ENCODE measurements around the gene TNFRSF8. TPM values are rescaled to one million over a fixed set of nuclear protein-coding genes. Genes with fewer than 3 reads are reported as not detected.
A peak's percentile ranks its signal among the peaks of the same experiment; 100 is the strongest.
"Not testable (repeated sequence)": the region's sequence is repeated elsewhere in the genome, so short reads cannot be mapped to it uniquely, and the experiment has no call there.

Gene TNFRSF8
- total RNA-seq, 1 experiment from 2014 or later: 13.4 TPM

GRCh38 chr1:12085643-12086260 is 22.6 kb downstream of the TNFRSF8 start:
- DNase-seq (ENCODE audit: low read depth): no peak

DNA sequence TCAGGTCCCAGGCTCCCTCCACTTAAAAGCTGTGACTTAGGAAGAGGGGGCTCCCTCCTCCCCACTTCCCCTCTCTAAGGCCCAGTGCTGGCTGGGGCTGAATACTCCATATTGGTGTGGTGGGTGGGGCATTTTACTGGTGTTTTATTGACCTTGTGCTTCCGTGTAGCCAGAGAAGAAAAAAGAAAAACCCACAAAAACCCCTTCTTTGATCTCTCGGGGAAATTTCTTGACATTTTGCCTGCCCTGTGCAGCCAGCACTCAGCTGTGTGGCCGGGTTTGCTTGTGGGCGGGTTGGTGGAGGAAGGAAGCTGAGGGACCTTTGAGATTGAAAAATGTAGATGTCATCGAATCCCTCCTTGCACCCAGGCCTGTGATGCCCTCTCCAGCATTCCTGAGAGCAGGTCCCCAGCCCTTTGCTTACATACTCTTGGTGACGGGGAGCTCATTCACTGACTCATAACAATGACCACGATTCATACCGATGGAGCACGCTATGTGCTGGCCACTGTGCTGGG is 24.8 kb downstream of the TNFRSF8 start:
- DNase-seq (ENCODE audit: low read depth): no peak

- DNase-seq (ENCODE audit: low read depth): no peak
Measured at GRCh38 chr1:12088607-12089006, 25.5 kb downstream of the TNFRSF8 start.

GRCh38 chr1:12090326-12090725 is 27.2 kb downstream of the TNFRSF8 start:
- DNase-seq (ENCODE audit: low read depth): no peak

DNA sequence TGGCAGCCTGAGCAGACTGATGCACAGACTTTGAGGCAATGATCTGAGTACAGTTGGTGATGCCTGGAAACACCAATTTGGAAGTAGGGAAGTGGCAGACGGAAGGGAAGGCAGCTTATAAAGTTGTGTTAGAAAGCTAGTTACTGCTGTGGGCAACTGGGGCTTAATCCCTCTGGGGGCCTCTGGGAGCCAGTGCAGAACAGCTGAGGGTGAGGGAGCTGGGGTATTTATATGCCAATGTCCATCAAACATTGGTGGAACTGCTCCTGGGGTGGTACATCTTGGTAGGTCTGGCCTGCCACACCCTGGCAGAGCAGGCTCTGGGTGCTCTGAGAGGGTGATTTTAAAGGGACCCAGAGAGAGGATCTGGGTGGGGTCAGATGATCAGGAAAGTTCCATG is 28.1 kb downstream of the TNFRSF8 start:
- DNase-seq (ENCODE audit: low read depth): no peak

DNA sequence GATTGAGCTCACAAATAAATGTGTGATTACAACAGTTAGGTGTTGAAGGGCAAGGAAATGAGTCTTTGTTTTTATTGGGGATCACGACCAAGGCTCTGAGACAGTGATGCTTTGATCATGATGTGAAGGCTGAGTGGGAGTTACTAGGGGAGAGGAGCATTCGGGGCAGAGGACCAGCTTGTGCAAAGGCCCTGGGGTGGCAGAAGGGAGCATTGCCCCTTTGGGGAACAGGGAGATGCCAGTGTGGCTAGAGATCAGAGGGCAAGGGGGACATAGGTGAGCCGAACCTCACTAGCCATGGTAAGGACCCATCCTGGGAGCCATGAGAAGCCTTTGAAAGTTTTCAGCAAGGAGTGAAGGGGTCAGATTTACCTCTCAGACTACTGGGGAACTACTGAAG is 31.1 kb downstream of the TNFRSF8 start:
- no peak for DNase-seq (ENCODE audit: low read depth)

DNA sequence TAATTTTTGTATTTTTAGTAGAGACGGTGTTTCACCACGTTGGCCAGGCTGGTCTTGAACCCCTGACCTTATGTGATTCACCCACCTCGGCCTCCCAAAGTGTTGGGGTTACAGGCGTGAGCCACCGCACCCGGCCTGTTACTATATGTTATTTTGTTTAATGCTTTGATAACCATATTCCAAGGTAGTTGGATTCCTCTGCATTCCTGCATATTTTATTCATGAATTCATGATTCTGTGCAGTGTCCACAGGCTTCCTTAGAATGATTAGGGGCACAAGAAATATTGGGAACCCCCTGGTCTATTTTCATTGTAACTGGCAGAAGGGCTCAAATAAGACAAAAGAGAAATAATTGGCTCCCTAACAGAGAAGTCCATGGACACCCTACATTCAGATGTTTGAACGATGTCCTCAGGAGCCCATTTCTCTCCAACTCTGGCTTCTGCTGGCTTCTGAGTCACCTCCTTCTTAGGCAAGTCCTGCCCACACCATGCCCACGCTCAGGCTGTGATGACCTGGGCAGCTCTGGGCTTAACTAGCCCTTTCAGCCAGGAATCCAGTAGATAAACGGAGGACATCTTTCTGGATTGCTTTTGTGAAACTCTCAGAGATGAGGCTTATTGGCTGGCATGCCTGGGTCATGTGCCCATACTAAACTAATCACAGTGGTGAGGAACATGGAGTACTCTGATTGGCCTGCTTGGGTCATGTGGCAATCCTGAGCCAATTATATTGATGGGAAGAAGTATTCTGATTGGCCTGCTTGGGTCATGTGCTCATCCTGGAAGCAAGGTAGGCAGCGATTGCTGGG is 32.6 kb downstream of the TNFRSF8 start:
- DNase-seq (ENCODE audit: low read depth): no peak

DNA sequence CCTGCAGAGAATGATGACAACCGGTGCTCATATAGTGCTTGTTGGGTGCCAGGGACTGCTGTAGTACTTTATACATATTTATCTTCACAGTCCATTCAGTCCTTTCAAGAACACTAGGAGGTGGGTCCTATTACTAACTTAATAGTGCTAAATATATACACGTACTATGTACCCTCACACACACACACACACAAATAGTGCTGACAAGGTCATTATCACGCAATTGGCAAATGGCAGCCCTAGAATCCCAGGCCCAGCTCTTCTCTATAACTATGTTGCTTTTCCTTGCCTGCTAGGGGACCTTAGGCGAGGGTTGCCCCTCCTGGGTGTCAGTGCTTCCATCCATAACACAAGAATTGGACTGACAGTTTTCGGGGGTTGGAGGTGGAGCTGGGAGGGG is 33.5 kb downstream of the TNFRSF8 start:
- no peak for DNase-seq (ENCODE audit: low read depth)

- no peak for DNase-seq (ENCODE audit: low read depth)
Measured at GRCh38 chr1:12097321-12097720, 34.2 kb downstream of the TNFRSF8 start.

DNA sequence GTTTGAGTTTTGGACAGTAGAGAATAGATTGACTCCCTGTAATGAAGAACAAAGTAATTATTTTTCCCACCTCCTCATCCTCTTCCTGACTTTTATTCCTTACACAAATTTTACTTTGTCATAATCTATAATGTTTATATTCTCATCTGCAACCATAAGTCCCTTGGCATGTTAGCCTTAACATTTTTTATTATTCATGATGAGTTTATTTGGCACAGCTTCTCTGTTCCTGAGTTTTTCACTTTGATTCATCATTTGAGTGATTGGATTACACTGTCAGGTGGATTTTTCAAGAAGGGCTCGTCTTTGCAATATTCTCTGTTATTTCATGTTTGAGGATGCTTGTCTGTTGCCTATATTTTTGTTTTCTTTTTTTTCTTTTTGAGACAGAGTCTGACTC is 35.7 kb downstream of the TNFRSF8 start:
- DNase-seq (ENCODE audit: low read depth): no peak

DNA sequence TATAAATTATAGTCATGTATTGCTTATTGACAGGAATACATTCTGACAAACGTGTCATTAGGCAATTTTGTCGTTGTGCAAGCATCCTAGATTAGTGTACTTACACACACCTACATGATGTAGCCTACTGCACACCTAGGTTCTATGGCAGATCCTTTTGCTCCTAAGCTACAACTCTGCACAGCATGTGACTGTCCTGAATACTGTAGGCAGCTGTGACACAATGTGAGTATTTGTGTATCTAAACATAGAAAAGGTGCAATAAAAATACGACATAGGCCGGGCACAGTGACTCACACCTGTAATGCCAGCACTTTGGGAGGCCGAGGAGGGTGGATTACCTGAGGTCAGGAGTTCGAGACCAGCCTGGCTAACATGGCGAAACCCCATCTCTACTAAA is 36.5 kb downstream of the TNFRSF8 start:
- no peak for DNase-seq (ENCODE audit: low read depth)

DNA sequence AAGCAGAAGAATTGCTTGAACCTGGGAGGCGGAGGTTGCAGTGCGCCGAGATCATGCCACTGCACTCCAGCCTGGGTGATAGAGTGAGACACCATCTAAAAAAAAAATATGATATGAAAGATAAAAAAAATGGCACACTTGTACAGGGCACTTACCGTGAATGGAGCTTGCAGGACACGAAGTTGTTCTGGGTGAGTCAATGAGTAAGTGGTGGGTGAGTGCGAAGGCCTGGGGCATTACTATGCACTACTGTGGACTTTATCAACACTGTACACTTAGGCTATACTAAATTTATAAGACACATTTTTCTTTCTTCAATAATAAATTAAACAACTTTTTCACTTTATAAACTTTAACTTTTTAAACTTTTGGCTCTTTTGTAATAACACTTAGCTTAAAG is 37.0 kb downstream of the TNFRSF8 start:
- peak; percentile 53 for DNase-seq (ENCODE audit: low read depth)

GRCh38 chr1:12101120-12101519 is 38.0 kb downstream of the TNFRSF8 start:
- DNase-seq (ENCODE audit: low read depth): not testable (repeated sequence)

DNA sequence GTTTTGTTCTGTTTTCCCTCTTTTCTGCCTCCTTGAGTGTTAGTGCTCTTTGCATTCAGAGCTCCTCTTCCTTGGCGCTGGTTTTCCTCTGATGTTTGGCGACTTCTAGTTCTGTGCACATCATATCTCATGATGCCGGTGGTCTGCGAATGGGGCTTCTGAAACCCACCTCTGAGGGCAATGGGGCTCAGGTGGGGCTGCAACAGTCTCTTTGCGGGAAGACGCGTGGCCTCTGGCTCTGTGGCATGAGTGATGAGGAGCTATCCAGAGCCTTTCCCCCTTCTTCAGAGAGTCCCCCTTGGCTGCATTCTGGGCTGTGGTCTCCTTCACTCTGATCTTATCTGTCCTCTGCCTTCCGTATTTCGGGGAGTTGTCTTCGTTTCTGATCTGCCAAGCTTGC is 39.0 kb downstream of the TNFRSF8 start:
- DNase-seq (ENCODE audit: low read depth): no peak

DNA sequence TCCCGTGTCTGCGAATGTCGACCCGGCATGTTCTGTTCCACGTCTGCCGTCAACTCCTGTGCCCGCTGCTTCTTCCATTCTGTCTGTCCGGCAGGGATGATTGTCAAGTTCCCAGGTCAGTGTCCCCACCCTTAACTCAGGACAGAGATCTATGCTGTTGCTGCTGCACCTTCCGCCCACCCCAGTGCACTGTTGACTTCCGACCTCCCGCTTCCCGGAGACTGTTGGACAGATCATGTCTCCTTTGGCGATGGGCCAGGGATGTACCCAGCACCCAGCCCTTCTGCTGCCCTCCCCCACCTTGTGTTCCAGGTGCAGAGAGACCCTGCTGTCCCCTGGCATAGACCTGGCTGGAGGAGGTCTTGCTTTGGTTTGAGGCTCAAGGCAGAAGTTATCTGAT is 41.3 kb downstream of the TNFRSF8 start:
- DNase-seq (ENCODE audit: low read depth): no peak

GRCh38 chr1:12106153-12106552 is 43.0 kb downstream of the TNFRSF8 start:
- no peak for DNase-seq (ENCODE audit: low read depth)

GRCh38 chr1:12106861-12107260 is 43.8 kb downstream of the TNFRSF8 start:
- peak; percentile 30 for DNase-seq (ENCODE audit: low read depth)

- no peak for DNase-seq (ENCODE audit: low read depth)
Measured at GRCh38 chr1:12107718-12108117, 44.6 kb downstream of the TNFRSF8 start.

- no peak for DNase-seq (ENCODE audit: low read depth)
Measured at GRCh38 chr1:12109901-12110300, 46.8 kb downstream of the TNFRSF8 start.

DNA sequence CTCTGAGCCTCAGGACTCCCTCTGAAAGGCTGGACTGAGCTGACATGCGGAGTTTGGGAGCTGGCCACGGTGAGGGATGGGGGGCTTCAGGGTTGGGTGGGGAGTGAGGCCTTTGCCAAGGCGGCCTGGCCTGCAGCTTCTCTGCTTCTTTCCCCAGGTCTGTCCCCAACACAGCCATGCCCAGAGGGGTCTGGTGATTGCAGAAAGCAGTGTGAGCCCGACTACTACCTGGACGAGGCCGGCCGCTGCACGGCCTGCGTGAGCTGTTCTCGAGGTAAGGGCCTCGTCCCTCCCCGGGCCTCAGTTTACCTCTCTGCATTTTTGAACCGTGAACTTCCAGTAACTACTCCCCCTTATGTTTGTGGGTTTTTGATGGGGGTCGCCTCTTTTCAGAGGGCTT is 48.6 kb downstream of the TNFRSF8 start:
- DNase-seq (ENCODE audit: low read depth): no peak

DNA sequence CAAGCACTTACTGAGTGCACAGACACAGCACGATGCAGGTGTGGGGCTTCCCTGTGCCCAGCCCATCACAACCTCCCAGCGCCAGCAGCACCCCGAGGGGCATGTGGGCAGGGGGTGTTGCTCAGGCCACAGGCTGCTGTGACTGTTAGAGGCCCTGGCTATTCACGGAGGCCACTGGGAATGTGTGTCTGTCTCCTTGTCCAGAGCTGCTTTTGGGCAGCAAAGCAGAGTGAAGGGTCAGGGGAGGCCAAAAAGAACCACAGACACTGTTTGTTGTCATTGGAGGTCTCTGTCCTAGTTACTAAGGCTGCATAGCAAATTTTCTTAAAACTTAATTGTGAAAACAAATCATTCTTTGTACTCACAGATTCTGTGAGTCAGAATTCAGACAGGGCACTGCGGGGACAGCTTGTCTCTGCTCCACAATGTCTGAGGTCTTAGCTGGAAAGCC is 49.6 kb downstream of the TNFRSF8 start:
- DNase-seq (ENCODE audit: low read depth): no peak

GRCh38 chr1:12113433-12114339 is 50.6 kb downstream of the TNFRSF8 start:
- no peak for DNase-seq (ENCODE audit: low read depth)

Data from Daoy (cell line).